Testis (tissue), 2 donors: Measurements from ENCODE around the gene WEE1.

Experiments
- CTCF ChIP-seq, 3 experiments: fragments of 450-650 bp in 2 of 3; fragments of 200-600 bp in 1 of 3; sonication (generic) in 1 of 3; IDR thresholded peaks; one replicate each; pipeline ENCODE4 v1.5.1; 2016 to 2019; ENCODE audit warnings: antibody characterized with exemption in 3 of 3, mild to moderate bottlenecking in 2 of 3, moderate library complexity in 1 of 3
- POLR2A ChIP-seq: fragments of 450-650 bp; IDR thresholded peaks from one replicate; pipeline ENCODE4 v1.6.1; 2017; ENCODE audit warnings: antibody characterized with exemption, mild to moderate bottlenecking, moderate library complexity

GRCh38 chr11:9550191-9550628 lies 23.3 kb upstream of the WEE1 start:
- TF ChIP-seq CTCF (IDR thresholded peaks at IDR 0.05), result no peak
- no peak for TF ChIP-seq POLR2A
